ENCODE results near the gene LPCAT3. TPM values are rescaled to one million over a fixed set of nuclear protein-coding genes. Genes with fewer than 3 reads are reported as not detected.
A peak's percentile ranks its signal among the peaks of the same experiment; 100 is the strongest.

LPCAT3 gene
- total and polyA plus RNA-seq, 4 donors: 41.9 to 96.5 (median 77.0) TPM

GRCh38 chr12:6944381-6945186 lies 73.7 kb downstream of the LPCAT3 start:
- H3K9ac ChIP-seq (ENCODE audit: low read depth in 1 of 2, low read length in 2 of 2): peak overlapping the region; percentile 34 to 82
- H3K36me3 ChIP-seq (ENCODE audit: control insufficient read depth in 4 of 4, insufficient read depth in 3 of 4, low read depth in 1 of 4, low read length in 3 of 4): no peaks in the 10 kb centered on the region
- 2% methylated on average over 48 of the region's 48 CpGs for WGBS
- peak overlapping the region; percentile 56 to 66 (median 58) for H3K4me3 ChIP-seq (ENCODE audit: low read depth in 1 of 3, low read length in 3 of 3)
- peak; percentile 88 for DNase-seq (ENCODE audit: low spot score)
- peak overlapping the region; percentile 86 to 96 for H3K27ac ChIP-seq (ENCODE audit: low read depth in 1 of 2, low read length in 2 of 2)
- TF ChIP-seq GABPA (IDR thresholded peaks at IDR 0.05 in 1 of 2, conservative IDR thresholded peaks at IDR 0.05 in 1 of 2) (peak; percentile 25 to 37), HNF4G (IDR thresholded peaks at IDR 0.05) (no peak), RXRA (IDR thresholded peaks at IDR 0.05) (peak; percentile 44 to 51), TAF1 (conservative IDR thresholded peaks at IDR 0.05) (no peak), YY1 (IDR thresholded peaks at IDR 0.05) (no peak), RAD21 (IDR thresholded peaks at IDR 0.05) (peak; percentile 92 to 93), REST (IDR thresholded peaks at IDR 0.05) (no peak), ZBTB33 (IDR thresholded peaks at IDR 0.05) (no peak), CTCF (IDR thresholded peaks at IDR 0.05; ENCODE audit: low read depth, low read length, missing input control) (peak; percentile 88), SP1 (IDR thresholded peaks at IDR 0.05) (no peak), HNF4A (conservative IDR thresholded peaks at IDR 0.05) (peak in 1 of 2 donors; percentile 13), NR2F2 (IDR thresholded peaks at IDR 0.05) (peak; percentile 55), FOXA2 (IDR thresholded peaks at IDR 0.05) (no peak)
- no peaks in the 10 kb centered on the region for H3K27me3 ChIP-seq (ENCODE audit: control insufficient read depth in 4 of 4, insufficient read depth in 4 of 4, low read length in 3 of 4)
- H3K9me3 ChIP-seq (ENCODE audit: control insufficient read depth in 4 of 4, low read length in 3 of 4): no peaks in the 10 kb centered on the region
- H3K4me1 ChIP-seq (ENCODE audit: control insufficient read depth in 4 of 4, insufficient read depth in 4 of 4, low read length in 3 of 4): peaks cover 10 to 50% (median 34%) of the 10 kb centered on the region in 4 donors

GRCh38 chr12:6943722-6944380 lies 74.4 kb downstream of the LPCAT3 start, which contains the start of the genes C12orf57 and RNU7-1:
Gene C12orf57, plus strand, starts transcription at chr12:6944022. Its CDS starts 100 bp downstream, at chr12:6944122.
Gene RNU7-1, plus strand, starts transcription at chr12:6943816.
- Histone ChIP-seq H3K9ac (ENCODE audit: low read depth in 1 of 2, low read length in 2 of 2) (peak within 1 kb of the TSS; percentile 34 to 82), H3K36me3 (ENCODE audit: control insufficient read depth in 4 of 4, insufficient read depth in 3 of 4, low read depth in 1 of 4, low read length in 3 of 4) (no peaks in the 10 kb centered on the region), H3K9me3 (ENCODE audit: control insufficient read depth in 4 of 4, low read length in 3 of 4) (no peaks in the 10 kb centered on the region), H3K27me3 (ENCODE audit: control insufficient read depth in 4 of 4, insufficient read depth in 4 of 4, low read length in 3 of 4) (no peaks in the 10 kb centered on the region), H3K4me1 (ENCODE audit: control insufficient read depth in 4 of 4, insufficient read depth in 4 of 4, low read length in 3 of 4) (peaks cover 10 to 53% (median 37%) of the 10 kb centered on the region in 4 donors), H3K4me3 (ENCODE audit: low read depth in 1 of 3, low read length in 3 of 3) (peak within 1 kb of the TSS; percentile 56 to 66 (median 58)), H3K27ac (ENCODE audit: low read depth in 1 of 2, low read length in 2 of 2) (peak within 1 kb of the TSS; percentile 86 to 96)
- peak; percentile 73 for DNase-seq (ENCODE audit: low spot score)
- under 1% methylated on average over 31 of the region's 31 CpGs for WGBS
- TF ChIP-seq MAX (IDR thresholded peaks at IDR 0.05) (no peak), RXRA (IDR thresholded peaks at IDR 0.05) (peak; percentile 26 to 57), NR2F2 (IDR thresholded peaks at IDR 0.05) (peak; percentile 36), FOXA1 (IDR thresholded peaks at IDR 0.05) (peak; percentile 70), TAF1 (conservative IDR thresholded peaks at IDR 0.05) (no peak), CTCF (IDR thresholded peaks at IDR 0.05; ENCODE audit: low read depth, low read length, missing input control) (no peak), ATF3 (IDR thresholded peaks at IDR 0.05) (peak; percentile 54), FOXA2 (IDR thresholded peaks at IDR 0.05) (no peak), HNF4A (conservative IDR thresholded peaks at IDR 0.05) (peak in 1 of 2 donors; percentile 32)

Data from liver (tissue), 9 donors.